Activated CD4-positive, CD25-positive, alpha-beta regulatory T cell treated with anti-CD3 and anti-CD28 coated beads, Interleukin-2, amount 50 U/mL, for 72 hours (primary cell): ENCODE measurements around the gene ENOX1.
"Not testable (repeated sequence)": the region's sequence is repeated elsewhere in the genome, so short reads cannot be mapped to it uniquely, and the experiment has no call there.

Experiments used
- DNase-seq: peaks from one replicate; pipeline ENCODE4 v3.0.0; 2021

The ENOX1 gene

GRCh38 chr13:43168434-43168833 lies 618.3 kb downstream of the ENOX1 start:
- DNase-seq: not testable (repeated sequence)

- no peak for DNase-seq
Measured at GRCh38 chr13:43167731-43168130, 619.0 kb downstream of the ENOX1 start.

GRCh38 chr13:43166644-43167457 lies 619.9 kb downstream of the ENOX1 start:
- no peak for DNase-seq
